Measurements from ENCODE around the gene NCK1.

DNA sequence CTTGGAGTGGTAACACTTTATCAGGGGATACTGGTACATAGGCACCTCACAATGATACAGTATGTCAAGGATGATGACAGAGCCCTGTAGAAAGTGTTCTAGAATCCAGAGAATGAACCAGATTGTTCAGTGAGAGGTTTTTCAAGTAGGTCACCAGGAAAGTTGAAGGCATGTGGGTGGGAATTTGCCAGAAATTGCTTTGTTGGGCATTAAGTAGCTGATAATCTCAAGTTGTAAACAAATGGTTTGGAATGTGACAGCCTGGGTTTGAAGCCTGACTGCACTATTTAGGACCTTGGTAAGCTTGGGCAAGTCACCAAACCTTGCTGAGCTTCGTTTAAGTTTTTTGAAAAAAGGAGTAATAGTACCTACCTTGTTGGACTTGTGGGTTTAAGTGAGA, 30.5 kb upstream of the NCK1 start:
- TF ChIP-seq, protein P1, sequence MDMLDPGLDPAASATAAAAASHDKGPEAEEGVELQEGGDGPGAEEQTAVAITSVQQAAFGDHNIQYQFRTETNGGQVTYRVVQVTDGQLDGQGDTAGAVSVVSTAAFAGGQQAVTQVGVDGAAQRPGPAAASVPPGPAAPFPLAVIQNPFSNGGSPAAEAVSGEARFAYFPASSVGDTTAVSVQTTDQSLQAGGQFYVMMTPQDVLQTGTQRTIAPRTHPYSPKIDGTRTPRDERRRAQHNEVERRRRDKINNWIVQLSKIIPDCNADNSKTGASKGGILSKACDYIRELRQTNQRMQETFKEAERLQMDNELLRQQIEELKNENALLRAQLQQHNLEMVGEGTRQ (IDR thresholded peaks at IDR 0.05), result no peak
- TF ChIP-seq MAX (IDR thresholded peaks at IDR 0.05) (no peak), REST (IDR thresholded peaks at IDR 0.05) (no peak), CTCF (IDR thresholded peaks at IDR 0.05) (no peak), ZSCAN20 (CRISPR knock-in tag; IDR thresholded peaks at IDR 0.05) (no peak), MAFK (IDR thresholded peaks at IDR 0.05; ENCODE audit: partially characterized antibody) (no peak), SMC3 (IDR thresholded peaks at IDR 0.05) (no peak), POLR2A (IDR thresholded peaks at IDR 0.05; ENCODE audit: low read length) (no peak), KDM1A (IDR thresholded peaks at IDR 0.05; ENCODE audit: low read depth) (no peak)

All from A549 (cell line).